Neural progenitor cell (in vitro differentiated cells): ENCODE measurements around the gene PTBP3.

Experiments used
- CTCF ChIP-seq: fragments of 200-600 bp; sonication (generic); IDR thresholded peaks from 2 replicates; pipeline ENCODE4 v1.5.1; 2017; ENCODE audit warnings: antibody characterized with exemption, mild to moderate bottlenecking
- EZH2phosphoT487 ChIP-seq: fragments of 200-600 bp; sonication (generic); IDR thresholded peaks from 2 replicates; pipeline ENCODE4 v1.6.1; 2017; ENCODE audit warnings: antibody characterized with exemption

DNA sequence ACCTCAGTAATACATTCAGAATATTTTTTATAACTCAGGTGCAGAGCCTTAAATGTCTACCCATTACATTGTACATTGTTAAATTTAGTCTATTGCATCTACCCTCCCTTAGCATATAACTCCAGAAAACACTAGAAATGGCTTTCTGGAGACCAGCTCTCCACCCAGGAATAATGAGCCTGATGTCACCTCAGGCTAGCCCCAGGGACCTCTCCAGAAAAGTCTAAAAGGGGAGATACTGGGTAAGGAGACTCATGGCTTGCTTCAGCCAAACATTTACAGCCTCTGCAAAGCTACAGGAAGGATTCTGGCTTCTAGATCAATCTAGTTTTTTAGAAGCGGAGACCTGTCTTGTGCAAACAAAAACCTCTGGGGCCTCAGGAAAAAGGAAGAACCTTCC is 144.5 kb downstream of the PTBP3 start:
- TF ChIP-seq CTCF (no peak), EZH2phosphoT487 (no peak)
